MM.1S (cell line): ENCODE data around the gene BCR.

Experiments used
- DNase-seq: peaks from one replicate; pipeline ENCODE4 v3.0.0-alpha.2; 2015
- H2AFZ ChIP-seq: fragments of 300-600 bp; sonication (generic); 2 replicates; pipeline ENCODE4 v1.6.0; 2016; ENCODE audit warnings: antibody characterized with exemption, low read length
- H3F3A ChIP-seq: fragments of 300-600 bp; sonication (generic); 2 replicates; pipeline ENCODE4 v1.6.1; 2016; ENCODE audit warnings: mild to moderate bottlenecking, antibody characterized with exemption, low read length, moderate library complexity, mixed read lengths; ENCODE audit not compliant: insufficient read depth
- H3K27ac ChIP-seq: fragments of 300-600 bp; sonication (generic); 2 replicates; pipeline ENCODE4 v1.5.1; 2016; ENCODE audit warnings: mild to moderate bottlenecking, low read length
- H3K27me3 ChIP-seq: fragments of 300-600 bp; sonication (generic); replicated peaks from 2 replicates; pipeline ENCODE4 v1.6.0; 2016; ENCODE audit warnings: low read length; ENCODE audit not compliant: insufficient read depth
- H3K36me3 ChIP-seq: fragments of 300-600 bp; sonication (generic); replicated peaks from 2 replicates; pipeline ENCODE4 v1.6.1; 2016; ENCODE audit warnings: mild to moderate bottlenecking, low read length, mixed read lengths; ENCODE audit not compliant: insufficient read depth
- H3K4me1 ChIP-seq: fragments of 300-600 bp; sonication (generic); 2 replicates; pipeline ENCODE4 v1.6.1; 2016; ENCODE audit warnings: low read length, mixed read lengths
- H3K4me2 ChIP-seq: fragments of 300-600 bp; sonication (generic); 2 replicates; pipeline ENCODE4 v1.6.0; 2016; ENCODE audit warnings: low read depth, low read length
- H3K4me3 ChIP-seq: fragments of 300-600 bp; sonication (generic); 2 replicates; pipeline ENCODE4 v1.5.1; 2016; ENCODE audit warnings: low read length, mixed read lengths
- H3K79me2 ChIP-seq: fragments of 300-600 bp; sonication (generic); 2 replicates; pipeline ENCODE4 v1.6.1; 2016; ENCODE audit warnings: mixed run types, low read length, mixed read lengths
- H3K9ac ChIP-seq: fragments of 300-600 bp; sonication (generic); 2 replicates; pipeline ENCODE4 v1.6.1; 2016; ENCODE audit warnings: low read length, mixed read lengths
- H3K9me2 ChIP-seq: fragments of 300-600 bp; sonication (generic); replicated peaks from 2 replicates; pipeline ENCODE4 v1.6.1; 2016; ENCODE audit warnings: mild to moderate bottlenecking, low read length, mixed read lengths; ENCODE audit not compliant: insufficient read depth
- H3K9me3 ChIP-seq: fragments of 300-600 bp; sonication (generic); replicated peaks from 2 replicates; pipeline ENCODE4 v1.6.1; 2016; ENCODE audit warnings: mild to moderate bottlenecking, low read length, mixed read lengths; ENCODE audit not compliant: insufficient read depth
- H4K20me1 ChIP-seq: fragments of 300-600 bp; sonication (generic); 2 replicates; pipeline ENCODE4 v1.6.1; 2016; ENCODE audit warnings: mild to moderate bottlenecking, low read length, moderate library complexity, mixed read lengths; ENCODE audit not compliant: insufficient read depth
- CTCF ChIP-seq: fragments of 300-600 bp; sonication (generic); IDR thresholded peaks from 2 replicates; pipeline ENCODE4 v1.5.1; 2016; ENCODE audit warnings: antibody characterized with exemption, low read length, mixed read lengths
- EZH2 ChIP-seq: fragments of 300-600 bp; sonication (generic); optimal IDR thresholded peaks from 2 replicates; pipeline ENCODE3; 2017; ENCODE audit warnings: low read depth, mild to moderate bottlenecking, antibody characterized with exemption, low read length, mixed read lengths
- EZH2phosphoT487 ChIP-seq: fragments of 300-600 bp; sonication (generic); IDR thresholded peaks from 2 replicates; pipeline ENCODE4 v1.6.1; 2018; ENCODE audit warnings: antibody characterized with exemption, low read length

BCR gene

GRCh38 chr22:23244690-23245044, 64.4 kb downstream of the BCR start:
- H3K27ac ChIP-seq, result no peak overlapping the region
- no peaks in the 10 kb centered on the region for H3F3A ChIP-seq
- no peak for DNase-seq
- H3K9me2 ChIP-seq, result no peaks in the 10 kb centered on the region
- H3K9me3 ChIP-seq, result no peaks in the 10 kb centered on the region
- peaks cover 75% of the 10 kb centered on the region for H4K20me1 ChIP-seq
- no peaks in the 10 kb centered on the region for H3K27me3 ChIP-seq
- H3K9ac ChIP-seq, result no peak overlapping the region
- no peak overlapping the region for H3K4me3 ChIP-seq
- no peaks in the 10 kb centered on the region for H3K36me3 ChIP-seq
- peaks cover 23% of the 10 kb centered on the region for H3K4me1 ChIP-seq
- no peak overlapping the region for H3K4me2 ChIP-seq
- no peak overlapping the region for H2AFZ ChIP-seq
- TF ChIP-seq CTCF, result no peak
- TF ChIP-seq EZH2phosphoT487, result no peak
- TF ChIP-seq EZH2, result no peak
- H3K79me2 ChIP-seq, result peaks cover 99% of the 10 kb centered on the region

- TF ChIP-seq EZH2phosphoT487, result no peak
- Histone ChIP-seq H3K36me3 (no peaks in the 10 kb centered on the region), H3K27me3 (no peaks in the 10 kb centered on the region), H3K4me3 (no peak overlapping the region), H3K9me3 (no peaks in the 10 kb centered on the region), H3F3A (no peaks in the 10 kb centered on the region), H3K9ac (no peak overlapping the region), H3K4me1 (peaks cover 23% of the 10 kb centered on the region), H3K9me2 (no peaks in the 10 kb centered on the region), H4K20me1 (peaks cover 80% of the 10 kb centered on the region), H3K4me2 (no peak overlapping the region), H3K79me2 (peaks cover 99% of the 10 kb centered on the region), H2AFZ (no peak overlapping the region), H3K27ac (no peak overlapping the region)
- DNase-seq, result no peak
Observed at GRCh38 chr22:23245045-23245798, 64.9 kb downstream of the BCR start.

- Histone ChIP-seq H3K27ac (no peak overlapping the region), H3K4me2 (no peak overlapping the region), H4K20me1 (peaks cover 79% of the 10 kb centered on the region), H3K9ac (no peak overlapping the region), H2AFZ (no peak overlapping the region), H3K4me1 (peaks cover 23% of the 10 kb centered on the region), H3K79me2 (peaks cover 99% of the 10 kb centered on the region), H3K9me2 (no peaks in the 10 kb centered on the region), H3F3A (no peaks in the 10 kb centered on the region), H3K9me3 (no peaks in the 10 kb centered on the region), H3K4me3 (no peak overlapping the region), H3K36me3 (no peaks in the 10 kb centered on the region), H3K27me3 (no peaks in the 10 kb centered on the region)
- DNase-seq, result no peak
- TF ChIP-seq EZH2phosphoT487 (no peak), CTCF (no peak), EZH2 (no peak)
Observed at GRCh38 chr22:23245799-23246136, 65.5 kb downstream of the BCR start.

GRCh38 chr22:23246982-23247766, 66.9 kb downstream of the BCR start:
- H3K4me3 ChIP-seq, result no peak overlapping the region
- TF ChIP-seq EZH2phosphoT487 (no peak), EZH2 (no peak), CTCF (no peak)
- no peak overlapping the region for H3K27ac ChIP-seq
- H3K4me2 ChIP-seq, result no peak overlapping the region
- no peaks in the 10 kb centered on the region for H3K9me3 ChIP-seq
- no peak overlapping the region for H3K9ac ChIP-seq
- H3K4me1 ChIP-seq, result peaks cover 23% of the 10 kb centered on the region
- H3K79me2 ChIP-seq, result peaks cover 99% of the 10 kb centered on the region
- no peak for DNase-seq
- no peaks in the 10 kb centered on the region for H3K9me2 ChIP-seq
- H3F3A ChIP-seq, result no peaks in the 10 kb centered on the region
- H3K36me3 ChIP-seq, result no peaks in the 10 kb centered on the region
- H4K20me1 ChIP-seq, result peaks cover 74% of the 10 kb centered on the region
- H2AFZ ChIP-seq, result no peak overlapping the region
- H3K27me3 ChIP-seq, result no peaks in the 10 kb centered on the region
